ENCODE measurements around the gene SLC44A3.

Gene SLC44A3

GRCh38 chr1:94801919-94802546 is 18.1 kb upstream of the SLC44A3 start:
- no peak for DNase-seq (ENCODE audit: low read depth)

DNA sequence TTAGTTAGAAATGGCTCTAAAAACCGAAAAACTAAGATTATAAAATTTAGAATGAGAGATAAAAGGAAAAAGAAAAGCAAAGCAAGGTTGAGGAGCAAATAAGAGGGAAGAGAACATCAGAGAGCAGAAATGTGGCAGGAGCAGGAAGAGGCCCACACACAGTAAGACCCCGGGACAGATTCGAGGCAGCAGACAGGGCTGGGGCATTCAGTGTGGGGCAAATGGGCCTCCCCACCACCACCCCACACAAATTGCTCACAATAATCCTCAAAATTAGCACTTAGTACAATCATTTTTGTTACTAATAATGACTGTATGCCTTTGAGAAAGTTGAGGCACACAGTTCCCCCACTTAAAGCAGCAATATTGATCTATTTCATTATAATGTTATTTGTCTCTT is 17.1 kb upstream of the SLC44A3 start:
- DNase-seq (ENCODE audit: low read depth) = no peak

GRCh38 chr1:94803517-94804441 is 16.4 kb upstream of the SLC44A3 start:
- no peak for DNase-seq (ENCODE audit: low read depth)

DNA sequence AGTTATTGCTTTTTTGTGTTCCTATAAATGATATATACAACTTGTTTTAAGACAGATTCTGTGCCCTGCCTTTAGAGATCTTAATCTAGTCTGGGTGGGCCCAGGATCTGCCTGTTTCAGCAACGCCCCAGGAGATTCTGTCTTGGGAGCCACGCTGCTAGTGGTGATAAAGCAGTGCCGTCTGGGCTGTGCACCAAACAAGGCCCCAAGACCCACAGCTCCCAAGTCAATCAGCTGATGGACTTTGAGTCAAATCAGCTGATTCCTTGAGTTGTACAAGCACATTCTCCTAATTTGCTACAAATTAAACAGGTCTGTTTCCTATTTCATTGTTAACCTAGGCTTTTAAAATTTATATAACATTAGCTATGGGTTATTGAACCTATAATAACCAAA is 15.7 kb upstream of the SLC44A3 start:
- DNase-seq (ENCODE audit: low read depth) = no peak

- DNase-seq (ENCODE audit: low read depth) = no peak
These were observed 14.2 kb upstream of the SLC44A3 start for GRCh38 chr1:94805912-94806311.

DNA sequence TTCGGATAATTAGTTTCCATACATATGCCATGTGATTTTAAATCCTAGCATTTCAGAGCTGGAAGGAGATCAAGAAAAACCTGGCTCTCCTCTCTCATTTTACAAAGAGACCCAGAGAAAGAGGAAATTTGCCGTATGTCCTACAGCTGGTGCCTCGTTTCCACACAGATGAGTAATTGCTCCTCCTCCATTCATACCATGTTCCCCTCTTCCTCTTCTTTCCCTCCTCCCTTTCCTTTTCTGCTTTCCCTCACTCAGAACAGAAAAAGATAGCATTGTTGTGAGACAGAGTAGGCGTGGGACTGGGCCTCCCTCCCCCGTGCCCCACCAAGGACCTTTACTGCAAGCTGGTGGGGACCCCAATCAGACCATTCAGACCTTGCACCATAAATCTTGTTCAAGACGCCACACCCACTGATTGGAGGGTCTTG is 13.7 kb upstream of the SLC44A3 start:
- no peak for DNase-seq (ENCODE audit: low read depth)

GRCh38 chr1:94807742-94808491 is 12.2 kb upstream of the SLC44A3 start:
- DNase-seq (ENCODE audit: low read depth) = no peak

DNA sequence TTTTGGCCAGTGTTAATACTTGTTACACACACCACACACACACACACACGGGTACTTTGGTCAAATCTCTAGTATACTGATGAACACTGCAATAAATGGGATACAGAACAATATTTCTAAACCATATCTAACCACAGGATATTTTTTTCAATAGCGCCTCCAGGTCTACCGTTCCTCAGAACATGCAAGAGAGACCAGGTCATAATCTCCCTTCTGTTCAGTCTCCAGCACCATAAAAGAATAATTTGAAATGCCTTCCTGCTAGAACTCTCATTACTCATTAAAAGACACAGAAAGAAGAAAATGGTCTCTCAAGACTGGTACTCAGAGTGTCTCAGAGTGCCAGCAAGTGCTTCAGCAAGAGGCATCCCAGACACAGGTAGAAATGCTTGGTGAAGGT is 11.5 kb upstream of the SLC44A3 start:
- no peak for DNase-seq (ENCODE audit: low read depth)

DNA sequence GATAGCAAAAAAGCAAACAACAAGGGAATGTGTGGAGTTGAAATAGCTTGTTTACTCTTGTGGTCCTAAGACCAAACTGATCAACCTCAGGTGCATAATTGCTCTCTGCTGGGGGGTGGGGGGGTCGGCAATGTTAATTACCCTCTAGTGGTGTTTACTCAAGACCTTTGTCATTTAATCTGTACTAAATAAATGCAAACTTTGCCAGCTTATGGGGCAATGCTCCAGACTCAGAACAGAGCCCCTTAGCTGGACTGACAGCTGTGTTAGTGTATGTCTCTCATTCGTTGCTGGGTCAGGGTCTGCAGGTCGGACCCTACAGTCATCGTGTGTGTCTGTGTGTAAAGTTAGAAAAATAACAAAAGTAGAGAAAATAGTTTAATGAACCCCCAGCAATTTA is 7.2 kb upstream of the SLC44A3 start:
- no peak for DNase-seq (ENCODE audit: low read depth)

DNA sequence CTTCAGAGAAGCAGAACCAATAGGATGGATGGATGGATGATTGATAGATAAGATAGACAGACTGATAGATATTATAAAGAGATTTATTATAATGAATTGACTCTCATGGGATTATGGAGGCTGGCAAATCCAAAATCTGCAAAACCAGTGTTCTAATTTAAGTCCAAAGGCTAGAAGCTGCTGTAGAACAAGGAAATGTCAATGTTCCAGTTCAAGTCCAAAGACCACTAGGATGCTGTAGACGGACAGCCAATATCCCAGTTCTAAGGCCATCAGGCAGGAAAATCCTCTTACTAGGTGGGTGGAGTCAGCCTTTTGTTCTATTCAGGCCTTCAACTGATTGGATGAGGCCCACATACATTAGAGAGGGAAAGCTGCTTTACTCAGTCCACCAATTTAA is 4.1 kb upstream of the SLC44A3 start:
- DNase-seq (ENCODE audit: low read depth) = no peak

DNA sequence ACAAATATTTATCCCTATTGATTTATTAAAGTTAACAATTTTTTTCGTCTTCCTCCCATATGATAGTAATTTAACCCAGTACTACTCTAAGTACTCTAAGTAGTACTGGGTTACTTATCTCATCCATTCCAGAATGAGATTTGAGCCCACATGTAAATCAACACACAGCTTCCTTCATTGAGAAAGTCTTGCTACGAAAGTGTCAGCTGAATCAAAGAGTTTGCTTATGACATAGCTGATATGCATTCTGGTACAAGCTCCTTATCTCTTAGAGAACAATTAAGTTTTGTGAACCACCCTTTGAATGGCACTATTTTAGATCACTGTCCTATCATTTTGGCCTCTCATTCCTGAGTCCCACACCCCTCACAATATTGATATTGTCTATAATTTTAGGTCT is 2.4 kb upstream of the SLC44A3 start:
- DNase-seq (ENCODE audit: low read depth) = no peak

DNA sequence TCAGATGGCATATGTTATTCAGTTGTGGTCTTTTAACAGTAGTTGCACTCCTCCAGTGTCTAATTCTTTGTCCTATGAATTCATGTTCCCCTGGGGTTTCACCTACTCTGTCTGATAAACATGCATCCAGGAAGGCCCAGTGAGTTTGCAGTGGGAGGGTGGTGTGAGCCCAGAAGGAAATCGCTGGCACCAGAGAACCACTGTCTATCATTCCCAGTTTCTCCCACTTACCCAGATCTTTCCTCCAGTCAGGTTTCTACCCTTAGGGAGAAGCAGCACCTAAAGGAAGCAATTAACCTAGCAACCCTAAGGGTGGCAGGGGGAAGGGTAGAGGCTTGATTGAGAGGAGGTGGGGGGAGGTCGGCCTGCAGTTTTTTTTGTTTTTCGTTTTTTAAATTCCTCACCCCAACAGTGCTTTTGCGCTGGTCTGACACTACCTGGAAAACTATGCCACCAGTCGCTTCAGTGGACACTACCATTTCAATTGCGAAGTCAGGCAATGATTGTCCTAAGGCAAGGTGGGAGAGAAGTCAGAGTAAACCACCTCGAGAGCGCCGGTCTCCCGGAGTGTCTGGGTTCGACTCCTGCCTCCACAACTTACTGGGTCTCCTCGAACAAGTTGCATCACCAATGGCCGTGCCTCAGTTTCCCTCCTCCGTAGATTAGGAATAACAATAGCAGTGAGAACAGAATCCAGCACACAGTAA is 766 bp upstream of the SLC44A3 start:
- DNase-seq (ENCODE audit: low read depth) = no peak

DNA sequence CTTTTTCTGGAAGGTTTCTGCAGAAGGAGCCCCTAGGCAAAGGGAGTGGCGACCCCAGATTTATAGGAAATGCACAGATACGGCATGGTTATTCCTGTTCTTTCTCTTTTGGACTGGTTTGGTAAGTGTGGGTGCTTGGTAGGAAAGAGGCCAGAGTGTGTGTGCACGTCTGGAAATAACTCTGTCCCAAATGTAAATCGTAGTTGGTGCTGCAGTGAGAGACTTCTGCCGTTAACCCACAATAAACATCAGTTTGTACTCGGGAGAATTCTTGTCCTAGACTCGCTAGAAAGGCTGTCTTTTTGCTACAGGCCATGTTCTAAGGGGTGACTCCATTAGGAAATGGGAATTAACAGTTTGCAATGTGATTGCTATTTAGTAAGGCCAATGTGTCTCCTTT is 779 bp downstream of the SLC44A3 start:
- no peak for DNase-seq (ENCODE audit: low read depth)

GRCh38 chr1:94821636-94822305 is 1.6 kb downstream of the SLC44A3 start:
- no peak for DNase-seq (ENCODE audit: low read depth)

GRCh38 chr1:94823116-94823515 is 3.0 kb downstream of the SLC44A3 start:
- DNase-seq (ENCODE audit: low read depth) = no peak

DNA sequence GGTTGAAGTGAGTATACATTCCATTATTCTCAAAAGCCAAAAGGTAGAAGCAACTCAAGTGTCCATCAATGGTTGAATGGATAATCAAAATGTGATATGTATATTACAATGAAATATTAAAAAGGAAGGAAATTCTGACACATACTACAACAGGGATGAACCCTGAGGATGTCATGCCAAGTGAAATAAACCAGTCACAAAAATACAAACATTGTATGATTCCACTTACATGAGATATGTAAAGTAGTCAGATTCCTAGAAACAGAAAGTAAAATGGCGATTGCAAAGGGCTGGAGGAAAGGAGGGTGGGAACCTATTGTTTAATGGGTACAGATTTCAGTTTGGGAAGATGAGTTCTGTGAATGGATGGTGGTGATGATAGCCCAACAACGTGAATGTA is 5.8 kb downstream of the SLC44A3 start:
- DNase-seq (ENCODE audit: low read depth) = no peak

- no peak for DNase-seq (ENCODE audit: low read depth)
These were observed 7.3 kb downstream of the SLC44A3 start for GRCh38 chr1:94827434-94827833.

DNA sequence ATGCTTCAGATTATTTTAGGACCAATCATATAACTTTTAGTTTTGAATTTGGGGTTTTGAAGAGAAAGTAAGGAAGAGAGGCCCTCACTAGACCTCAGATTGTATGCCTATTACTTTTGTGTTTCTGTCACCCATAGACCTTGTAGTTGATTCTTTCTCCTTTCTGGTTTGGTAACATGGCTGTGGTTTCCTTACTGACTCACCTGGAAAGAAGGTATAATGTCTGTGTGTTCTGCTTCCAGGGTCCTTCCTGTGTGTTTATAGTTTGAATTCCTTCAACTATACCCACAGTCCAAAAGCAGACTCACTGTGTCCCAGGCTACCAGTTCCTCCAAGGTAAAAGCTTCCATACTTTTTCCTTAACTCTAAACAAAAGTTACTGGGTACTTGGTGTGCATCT is 8.1 kb downstream of the SLC44A3 start:
- no peak for DNase-seq (ENCODE audit: low read depth)

GRCh38 chr1:94831641-94832040 is 11.5 kb downstream of the SLC44A3 start:
- DNase-seq (ENCODE audit: low read depth) = no peak

GRCh38 chr1:94832446-94832845 is 12.3 kb downstream of the SLC44A3 start:
- no peak for DNase-seq (ENCODE audit: low read depth)

- DNase-seq (ENCODE audit: low read depth) = no peak
These were observed 12.9 kb downstream of the SLC44A3 start for GRCh38 chr1:94832931-94833585.
